Loucy (cell line): ENCODE data around the gene SLC17A5.
A peak's percentile ranks its signal among the peaks of the same experiment; 100 is the strongest.

ENCODE experiments used
- H2AFZ ChIP-seq: fragments of 200-600 bp; sonication (generic); 2 replicates; pipeline ENCODE4 v1.6.0; 2016; ENCODE audit warnings: antibody characterized with exemption, mild to moderate bottlenecking, low read length, moderate library complexity
- H3F3A ChIP-seq: fragments of 200-600 bp; 2 replicates; pipeline ENCODE4 v1.6.0; 2016; ENCODE audit warnings: antibody characterized with exemption, low read depth, mild to moderate bottlenecking
- H3K27me3 ChIP-seq: fragments of 200-600 bp; sonication (generic); 2 replicates; pipeline ENCODE4 v1.6.1; 2014; ENCODE audit warnings: low read length, mild to moderate bottlenecking; ENCODE audit not compliant: insufficient read depth, poor library complexity, severe bottlenecking
- H3K36me3 ChIP-seq: fragments of 200-600 bp; sonication (generic); 2 replicates; pipeline ENCODE4 v1.6.1; 2016; ENCODE audit warnings: low read length; ENCODE audit not compliant: insufficient read depth
- H3K4me1 ChIP-seq: fragments of 200-600 bp; sonication (generic); 2 replicates; pipeline ENCODE4 v1.5.1; 2014; ENCODE audit warnings: low read length, mild to moderate bottlenecking; ENCODE audit not compliant: insufficient read depth, poor library complexity, severe bottlenecking
- H3K4me2 ChIP-seq: fragments of 200-600 bp; sonication (generic); 2 replicates; pipeline ENCODE4 v1.6.0; 2014; ENCODE audit warnings: antibody characterized with exemption, low read length, low read depth, mild to moderate bottlenecking; ENCODE audit not compliant: poor library complexity, severe bottlenecking
- H3K4me3 ChIP-seq: fragments of 200-600 bp; sonication (generic); 2 replicates; pipeline ENCODE4 v1.5.1; 2014; ENCODE audit warnings: low read length, mild to moderate bottlenecking, mixed read lengths; ENCODE audit not compliant: poor library complexity, severe bottlenecking
- H3K79me2 ChIP-seq: fragments of 200-600 bp; sonication (generic); 2 replicates; pipeline ENCODE4 v1.6.1; 2014; ENCODE audit warnings: low read length; ENCODE audit not compliant: insufficient read depth
- H3K9ac ChIP-seq: fragments of 200-600 bp; sonication (generic); 2 replicates; pipeline ENCODE4 v1.6.0; 2014; ENCODE audit warnings: mild to moderate bottlenecking, low read depth, low read length, moderate library complexity; ENCODE audit not compliant: poor library complexity, severe bottlenecking
- H3K9me2 ChIP-seq: fragments of 200-600 bp; sonication (generic); replicated peaks from 2 replicates; pipeline ENCODE4 v1.6.1; 2016; ENCODE audit warnings: low read depth, low read length, mixed read lengths
- H3K9me3 ChIP-seq: fragments of 200-600 bp; sonication (generic); 2 replicates; pipeline ENCODE4 v1.6.1; 2014; ENCODE audit warnings: mild to moderate bottlenecking, antibody characterized with exemption, low read length, low read depth; ENCODE audit not compliant: insufficient read depth
- H4K20me1 ChIP-seq: fragments of 200-600 bp; sonication (generic); 2 replicates; pipeline ENCODE4 v1.6.0; 2014; ENCODE audit warnings: antibody characterized with exemption, low read length, mild to moderate bottlenecking; ENCODE audit not compliant: insufficient read depth, poor library complexity, severe bottlenecking
- CTCF ChIP-seq: fragments of 200-600 bp; sonication (generic); conservative IDR thresholded peaks from 2 replicates; pipeline ENCODE4 v1.5.1; 2014; ENCODE audit warnings: mild to moderate bottlenecking, antibody characterized with exemption, low read length
- EZH2phosphoT487 ChIP-seq: fragments of 200-600 bp; IDR thresholded peaks from 2 replicates; pipeline ENCODE4 v1.6.1; 2018; ENCODE audit warnings: antibody characterized with exemption, mild to moderate bottlenecking, moderate library complexity, borderline replicate concordance

Gene SLC17A5

GRCh38 chr6:73585566-73586415 is 68.0 kb downstream of the SLC17A5 start:
- Histone ChIP-seq H3K4me3 (peak overlapping the region; percentile 68), H2AFZ (peak overlapping the region; percentile 92), H3K4me1 (peaks cover 18% of the 10 kb centered on the region), H3K9ac (peak overlapping the region; percentile 68), H3F3A (no peaks in the 10 kb centered on the region), H4K20me1 (no peaks in the 10 kb centered on the region), H3K79me2 (no peaks in the 10 kb centered on the region), H3K36me3 (no peaks in the 10 kb centered on the region), H3K9me3 (no peaks in the 10 kb centered on the region), H3K27me3 (no peaks in the 10 kb centered on the region), H3K9me2 (no peaks in the 10 kb centered on the region), H3K4me2 (peak overlapping the region; percentile 78)
- TF ChIP-seq EZH2phosphoT487: no peak
- no peak for TF ChIP-seq CTCF

GRCh38 chr6:73581293-73581692 is 72.5 kb downstream of the SLC17A5 start:
- Histone ChIP-seq H3K27me3 (no peaks in the 10 kb centered on the region), H3K4me1 (peaks cover 13% of the 10 kb centered on the region), H3K79me2 (no peaks in the 10 kb centered on the region), H3F3A (no peaks in the 10 kb centered on the region), H3K9me3 (no peaks in the 10 kb centered on the region), H3K36me3 (no peaks in the 10 kb centered on the region), H3K4me3 (no peak overlapping the region), H3K4me2 (no peak overlapping the region), H3K9me2 (no peaks in the 10 kb centered on the region), H4K20me1 (no peaks in the 10 kb centered on the region), H2AFZ (no peak overlapping the region), H3K9ac (no peak overlapping the region)
- TF ChIP-seq CTCF (no peak), EZH2phosphoT487 (no peak)

GRCh38 chr6:73580247-73581149 is 73.3 kb downstream of the SLC17A5 start:
- Histone ChIP-seq H3K9ac (no peak overlapping the region), H2AFZ (no peak overlapping the region), H3K4me1 (peaks cover 5% of the 10 kb centered on the region)

More at GRCh38 chr6:73580247-73581149, 73.3 kb downstream of the SLC17A5 start:
- TF ChIP-seq EZH2phosphoT487: no peak
- TF ChIP-seq CTCF: no peak
- no peaks in the 10 kb centered on the region for H3K9me3 ChIP-seq
- H4K20me1 ChIP-seq: no peaks in the 10 kb centered on the region
- H3K9me2 ChIP-seq: no peaks in the 10 kb centered on the region
- H3K27me3 ChIP-seq: no peaks in the 10 kb centered on the region
- no peak overlapping the region for H3K4me2 ChIP-seq
- no peak overlapping the region for H3K4me3 ChIP-seq
- H3K36me3 ChIP-seq: no peaks in the 10 kb centered on the region
- no peaks in the 10 kb centered on the region for H3F3A ChIP-seq
- H3K79me2 ChIP-seq: no peaks in the 10 kb centered on the region
